GM19035 (cell line): ENCODE measurements around the gene CDKL2.

Experiments used
- ATAC-seq: cut with Tn5 transposase; IDR thresholded peaks from one replicate; pipeline ENCODE4 v1.9.1; 2021; ENCODE audit not compliant: unreplicated experiment

Gene CDKL2

GRCh38 chr4:75643651-75644050, 13.3 kb upstream of the CDKL2 start:
- ATAC-seq, result no peak

GRCh38 chr4:75639124-75639695, 8.9 kb upstream of the CDKL2 start:
- no peak for ATAC-seq

GRCh38 chr4:75637827-75638226, 7.5 kb upstream of the CDKL2 start:
- ATAC-seq, result no peak

- no peak for ATAC-seq
Observed at GRCh38 chr4:75637176-75637575, 6.8 kb upstream of the CDKL2 start.

- ATAC-seq, result no peak
Observed at GRCh38 chr4:75634951-75635350, 4.6 kb upstream of the CDKL2 start.

GRCh38 chr4:75634281-75634680, 4.0 kb upstream of the CDKL2 start:
- no peak for ATAC-seq

- ATAC-seq, result no peak
Observed at GRCh38 chr4:75633846-75634245, 3.5 kb upstream of the CDKL2 start.

- ATAC-seq, result no peak
Observed at GRCh38 chr4:75630937-75631329, 605 bp upstream of the CDKL2 start.

GRCh38 chr4:75629239-75629638, 1.1 kb downstream of the CDKL2 start:
- ATAC-seq, result no peak

GRCh38 chr4:75623026-75623425, 7.3 kb downstream of the CDKL2 start:
- ATAC-seq, result no peak

GRCh38 chr4:75621715-75622114, 8.6 kb downstream of the CDKL2 start:
- ATAC-seq, result no peak

GRCh38 chr4:75612306-75612705, 18.0 kb downstream of the CDKL2 start:
- no peak for ATAC-seq

- no peak for ATAC-seq
Observed at GRCh38 chr4:75605928-75606327, 24.4 kb downstream of the CDKL2 start.

- no peak for ATAC-seq
Observed at GRCh38 chr4:75599647-75600046, 30.7 kb downstream of the CDKL2 start.

GRCh38 chr4:75598390-75598789, 31.9 kb downstream of the CDKL2 start:
- ATAC-seq, result no peak

GRCh38 chr4:75596061-75596460, 34.3 kb downstream of the CDKL2 start:
- ATAC-seq, result no peak

GRCh38 chr4:75593393-75593792, 36.9 kb downstream of the CDKL2 start:
- ATAC-seq, result no peak

- no peak for ATAC-seq
Observed at GRCh38 chr4:75584067-75584466, 46.3 kb downstream of the CDKL2 start.

- no peak for ATAC-seq
Observed at GRCh38 chr4:75567725-75568124, 62.6 kb downstream of the CDKL2 start.

- no peak for ATAC-seq
Observed at GRCh38 chr4:75566911-75567310, 63.4 kb downstream of the CDKL2 start.

- ATAC-seq, result no peak
Observed at GRCh38 chr4:75565481-75565880, 64.8 kb downstream of the CDKL2 start.

GRCh38 chr4:75564023-75564422, 66.3 kb downstream of the CDKL2 start:
- no peak for ATAC-seq

GRCh38 chr4:75561789-75562188, 68.5 kb downstream of the CDKL2 start:
- no peak for ATAC-seq

GRCh38 chr4:75557696-75558095, 72.6 kb downstream of the CDKL2 start:
- ATAC-seq, result no peak
